Skeletal muscle cell (primary cell): Measurements from ENCODE around the gene NPFF.
"Not testable (repeated sequence)": the region's sequence is repeated elsewhere in the genome, so short reads cannot be mapped to it uniquely, and the experiment has no call there.

ENCODE experiments used
- DNase-seq: peaks from one replicate; pipeline ENCODE4 v3.0.0-alpha.2; 2010; ENCODE audit warnings: low read depth
- H3K4me3 ChIP-seq: 2 replicates; pipeline ENCODE4 v1.5.1; 2011; ENCODE audit warnings: low read depth, mild to moderate bottlenecking, control low read depth, low read length, moderate library complexity

NPFF gene

DNA sequence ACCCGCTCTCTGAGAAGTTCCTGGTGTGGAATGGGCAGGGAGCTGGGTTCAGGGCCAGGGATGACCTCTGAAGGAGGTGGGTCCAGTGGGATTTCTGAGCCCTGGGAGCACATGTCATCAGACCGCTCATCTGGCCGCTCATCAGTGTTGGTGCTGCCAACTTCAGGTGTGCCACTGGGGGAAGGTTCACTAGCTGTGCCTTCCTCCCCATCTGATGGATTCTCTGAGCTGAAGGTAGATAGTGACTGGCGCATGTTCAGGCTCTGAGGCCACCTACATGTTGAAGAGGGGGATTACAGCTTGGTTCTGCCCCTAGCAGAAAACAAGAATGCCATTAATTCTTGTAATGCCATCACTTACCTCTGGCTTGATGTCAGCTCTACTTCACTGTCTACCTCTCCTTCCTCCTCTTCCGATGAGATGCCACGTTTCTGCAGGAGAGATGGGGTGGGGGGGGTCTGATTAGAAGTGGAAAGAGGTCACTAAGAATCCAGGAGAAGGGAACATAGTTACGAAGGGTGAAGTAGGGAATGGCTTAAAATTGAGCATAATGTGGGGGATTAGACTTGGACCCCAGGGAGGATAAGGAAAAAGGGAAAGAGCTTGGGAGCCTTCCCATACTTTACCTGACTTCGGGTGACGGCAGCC lies 25.2 kb downstream of the NPFF start:
- H3K4me3 ChIP-seq, result no peak overlapping the region
- no peak for DNase-seq

- not testable (repeated sequence) for DNase-seq, H3K4me3 ChIP-seq
These were observed 25.8 kb downstream of the NPFF start for GRCh38 chr12:53481458-53481857.

- H3K4me3 ChIP-seq, result no peak overlapping the region
- no peak for DNase-seq
These were observed 26.5 kb downstream of the NPFF start for GRCh38 chr12:53480491-53481442.

DNA sequence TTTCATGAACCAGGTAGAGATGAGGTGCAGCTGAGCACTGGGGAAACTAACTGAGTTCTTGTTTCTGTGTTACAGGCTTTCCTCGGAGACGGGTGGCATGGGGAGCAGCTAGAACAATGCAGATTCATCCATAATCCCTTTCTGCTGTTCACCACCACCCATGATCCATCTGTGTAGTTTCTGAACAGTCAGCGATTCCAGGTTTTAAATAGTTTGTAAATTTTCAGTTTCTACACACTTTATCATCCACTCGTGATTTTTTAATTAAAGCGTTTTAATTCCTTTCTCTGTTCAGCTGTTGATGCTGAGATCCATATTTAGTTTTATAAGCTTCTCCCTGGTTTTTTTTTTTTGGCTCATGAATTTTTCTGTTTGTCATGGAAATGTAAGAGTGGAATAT lies 28.0 kb downstream of the NPFF start:
- H3K4me3 ChIP-seq, result no peak overlapping the region
- no peak for DNase-seq

- no peak overlapping the region for H3K4me3 ChIP-seq
- DNase-seq, result no peak
These were observed 28.4 kb downstream of the NPFF start for GRCh38 chr12:53478865-53479264.

GRCh38 chr12:53476769-53477209 lies 30.5 kb downstream of the NPFF start:
- DNase-seq, result no peak
- no peak overlapping the region for H3K4me3 ChIP-seq

DNA sequence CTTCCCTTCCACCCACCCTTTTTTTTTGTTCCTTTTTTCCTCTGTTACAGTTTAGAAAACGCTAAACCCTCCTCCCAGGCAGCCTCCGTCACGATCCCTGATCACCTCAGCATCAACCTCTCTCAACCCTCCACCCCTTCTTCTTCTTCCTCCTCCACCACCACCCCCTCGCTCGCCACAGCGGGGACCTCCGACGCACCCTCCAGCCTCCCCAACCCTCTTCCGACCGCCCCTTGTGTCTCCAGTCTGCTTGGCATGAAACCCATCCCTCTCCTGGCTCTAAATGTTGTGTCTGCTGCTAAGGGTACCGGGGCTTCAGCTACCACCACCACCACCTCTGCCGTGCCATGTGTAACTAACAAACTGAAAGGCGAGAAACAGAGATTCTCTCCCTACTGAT lies 32.5 kb downstream of the NPFF start:
- DNase-seq, result no peak
- H3K4me3 ChIP-seq, result no peak overlapping the region

DNA sequence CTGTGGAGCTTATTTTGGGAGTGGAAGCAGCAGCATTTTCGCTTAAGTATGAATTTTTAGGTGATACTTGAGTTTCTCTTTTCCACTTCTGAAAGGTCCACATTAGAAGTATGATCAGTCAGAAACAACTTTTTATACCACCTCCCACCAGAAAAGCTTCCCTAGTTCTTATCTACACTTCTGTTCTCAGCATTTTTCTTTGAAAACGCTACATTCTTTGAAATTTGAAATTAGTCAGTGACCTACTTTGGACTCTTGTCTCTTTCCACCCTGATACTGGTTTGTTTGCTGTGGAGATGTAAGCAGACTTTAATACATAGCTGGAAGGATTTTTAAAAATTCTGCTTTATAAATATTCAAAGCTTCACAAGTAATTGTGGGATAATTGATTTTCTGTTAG lies 33.2 kb downstream of the NPFF start:
- no peak overlapping the region for H3K4me3 ChIP-seq
- no peak for DNase-seq

DNA sequence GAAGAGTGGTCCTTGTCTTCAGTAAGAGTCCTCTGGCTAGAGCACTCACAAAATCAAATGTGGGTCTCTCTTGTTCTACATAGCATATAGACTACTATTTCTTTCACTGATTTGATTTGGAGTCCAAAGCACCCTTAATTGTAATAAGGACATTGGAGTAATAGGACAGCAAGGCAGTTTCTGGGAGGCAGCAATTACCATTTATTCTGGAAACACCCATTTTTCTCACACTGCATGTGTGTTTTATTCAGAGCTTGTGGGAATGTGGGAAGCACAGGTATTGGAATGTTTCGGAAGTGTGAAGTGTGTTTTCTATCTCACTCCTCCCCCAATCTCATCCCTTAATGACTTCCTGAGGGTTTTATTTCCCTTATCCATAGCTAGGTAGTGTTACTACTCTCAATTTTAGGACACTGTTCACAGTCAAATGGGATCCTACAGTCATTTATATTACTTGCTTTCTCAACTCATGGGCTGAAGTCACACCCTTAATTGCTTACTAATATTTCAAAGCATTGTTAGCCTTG lies 35.2 kb downstream of the NPFF start:
- no peak overlapping the region for H3K4me3 ChIP-seq
- DNase-seq, result no peak

- no peak overlapping the region for H3K4me3 ChIP-seq
- no peak for DNase-seq
These were observed 39.0 kb downstream of the NPFF start for GRCh38 chr12:53468282-53468681.

GRCh38 chr12:53467880-53468279 lies 39.4 kb downstream of the NPFF start:
- no peak overlapping the region for H3K4me3 ChIP-seq
- DNase-seq, result no peak

- no peak overlapping the region for H3K4me3 ChIP-seq
- no peak for DNase-seq
These were observed 40.2 kb downstream of the NPFF start for GRCh38 chr12:53467082-53467481.

DNA sequence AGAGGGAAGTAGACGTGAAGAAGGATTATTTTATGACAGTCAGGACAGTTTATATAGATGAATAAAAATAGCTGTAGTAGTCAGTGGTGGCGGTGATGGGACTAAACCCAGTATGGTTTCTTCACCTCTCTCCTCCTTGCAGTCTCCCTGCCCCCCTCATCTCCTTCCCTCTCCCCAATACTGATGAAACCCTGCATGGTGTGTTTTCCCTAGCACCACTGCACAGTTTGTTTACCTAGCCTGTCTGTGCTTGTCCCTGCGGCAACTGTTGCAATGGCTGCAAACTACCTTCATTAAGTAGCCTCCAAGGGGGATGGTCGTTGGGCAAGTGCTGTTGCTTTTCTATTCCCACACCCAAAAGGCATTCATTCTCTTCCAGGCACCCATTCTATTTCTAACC lies 40.6 kb downstream of the NPFF start:
- DNase-seq, result no peak
- no peak overlapping the region for H3K4me3 ChIP-seq

DNA sequence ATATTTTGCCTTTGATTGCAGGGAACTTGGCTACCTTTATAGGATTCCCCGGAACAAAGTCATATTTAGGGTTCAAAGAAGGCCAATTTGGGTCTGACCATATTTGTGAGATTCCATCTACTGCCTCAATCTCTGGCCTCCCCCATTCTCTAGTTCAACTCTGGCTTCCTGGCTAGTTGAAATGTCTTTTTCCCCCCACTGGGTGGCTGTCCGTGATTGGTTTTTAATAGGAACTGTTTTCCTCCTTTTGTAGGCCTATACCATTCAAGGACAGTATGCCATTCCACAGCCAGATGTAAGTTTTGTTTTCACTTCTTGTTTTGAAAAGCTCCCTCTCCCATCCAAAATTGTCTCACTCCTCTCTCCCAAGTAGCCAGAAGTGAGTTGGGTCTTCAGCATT lies 41.6 kb downstream of the NPFF start:
- DNase-seq, result no peak
- no peak overlapping the region for H3K4me3 ChIP-seq

GRCh38 chr12:53464685-53465418 lies 42.4 kb downstream of the NPFF start:
- no peak overlapping the region for H3K4me3 ChIP-seq
- DNase-seq, result no peak

- no peak for DNase-seq
- H3K4me3 ChIP-seq, result no peak overlapping the region
These were observed 43.3 kb downstream of the NPFF start for GRCh38 chr12:53463802-53464560.

GRCh38 chr12:53462935-53463334 lies 44.3 kb downstream of the NPFF start:
- no peak overlapping the region for H3K4me3 ChIP-seq
- DNase-seq, result no peak

DNA sequence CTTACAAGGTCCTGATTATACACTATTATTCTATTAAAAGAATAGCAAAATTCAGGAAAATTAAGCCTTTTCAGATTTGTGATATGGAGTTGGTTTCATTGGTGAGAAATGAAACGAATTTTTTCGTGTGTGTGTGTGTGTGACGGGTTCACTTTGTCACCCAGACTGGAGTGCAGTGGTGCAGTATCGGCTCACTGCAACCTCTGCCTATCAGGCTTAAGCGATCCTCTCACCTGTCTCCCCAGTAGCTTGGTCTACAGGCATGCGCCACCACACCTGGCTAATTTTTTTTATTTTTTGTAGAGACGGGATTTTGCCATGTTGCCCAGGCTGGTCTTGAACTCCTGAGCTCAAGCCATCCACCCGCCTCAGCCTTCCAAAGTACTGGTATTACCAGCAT lies 45.7 kb downstream of the NPFF start:
- no peak overlapping the region for H3K4me3 ChIP-seq
- no peak for DNase-seq

DNA sequence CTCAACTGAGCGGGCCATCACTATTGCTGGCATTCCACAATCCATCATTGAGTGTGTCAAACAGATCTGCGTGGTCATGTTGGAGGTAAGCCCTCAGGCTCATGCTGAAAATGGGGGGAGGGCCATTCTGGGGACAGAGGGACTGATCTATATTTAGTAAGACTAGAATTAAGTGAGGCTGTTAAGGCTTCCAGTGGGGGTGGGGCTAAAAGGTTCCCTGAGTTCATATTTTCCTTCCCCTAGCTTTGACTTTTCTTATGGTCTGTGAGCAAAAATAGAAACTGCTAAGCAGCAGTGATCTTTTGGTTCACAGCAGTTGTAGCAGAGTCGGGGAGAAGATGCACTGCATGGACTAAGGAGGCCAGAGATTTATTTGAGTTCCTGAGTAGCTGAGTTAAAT lies 46.2 kb downstream of the NPFF start:
- no peak for DNase-seq
- no peak overlapping the region for H3K4me3 ChIP-seq
